ENCODE results near the gene CUX1.

CUX1 gene

GRCh38 chr7:101814991-101815825 is 2.2 kb upstream of the CUX1 start (continued):
- no peak; the same call in none of the 2 replicates for TF ChIP-seq BCL11A (tag by site-specific recombination; IDR thresholded peaks at IDR 0.05; ENCODE audit: low read depth)
- no peak for TF ChIP-seq ZNF174 (tag by site-specific recombination; IDR thresholded peaks at IDR 0.05)
- TF ChIP-seq ZNF510 (tag by site-specific recombination; IDR thresholded peaks at IDR 0.05; ENCODE audit: insufficient replicate concordance): no peak
- TF ChIP-seq ZNF707 (tag by site-specific recombination; IDR thresholded peaks at IDR 0.05): no peak
- TF ChIP-seq ZNF391 (tag by site-specific recombination; IDR thresholded peaks at IDR 0.05; ENCODE audit: borderline replicate concordance, low read depth): peak; percentile 60; the same call in 1 of the 2 replicates
- TF ChIP-seq ZSCAN18 (tag by site-specific recombination; IDR thresholded peaks at IDR 0.05): no peak
- TF ChIP-seq ZNF792 (tag by site-specific recombination; IDR thresholded peaks at IDR 0.05): 0 out of 2 replicates have a peak, but pooled peaks have one; percentile 38
- TF ChIP-seq ZNF157 (tag by site-specific recombination; IDR thresholded peaks at IDR 0.05): no peak
- peak; percentile 16; the same call in 1 of the 2 replicates for TF ChIP-seq ZNF624 (tag by site-specific recombination; IDR thresholded peaks at IDR 0.05)
- TF ChIP-seq ZNF518A (tag by site-specific recombination; conservative IDR thresholded peaks at IDR 0.05; ENCODE audit: low read depth): no peak
- no peak for TF ChIP-seq GFI1B (tag by site-specific recombination; IDR thresholded peaks at IDR 0.05)
- no peak for TF ChIP-seq ZNF26 (tag by site-specific recombination; IDR thresholded peaks at IDR 0.05)
- no peak; the same call in 1 of the 2 replicates for TF ChIP-seq ZNF768 (tag by site-specific recombination; IDR thresholded peaks at IDR 0.05)
- peak; percentile 49; the same call in 1 of the 2 replicates for TF ChIP-seq ZSCAN30 (tag by site-specific recombination; IDR thresholded peaks at IDR 0.05)
- peak; percentile 32; the same call in 1 of the 2 replicates for TF ChIP-seq SCRT2 (tag by site-specific recombination; IDR thresholded peaks at IDR 0.05)
- no peak for TF ChIP-seq SP3 (tag by site-specific recombination; IDR thresholded peaks at IDR 0.05)
- TF ChIP-seq ZNF558 (tag by site-specific recombination; IDR thresholded peaks at IDR 0.05): no peak
- no peak for TF ChIP-seq ZNF133 (tag by site-specific recombination; IDR thresholded peaks at IDR 0.05)
- TF ChIP-seq ZNF398 (tag by site-specific recombination; IDR thresholded peaks at IDR 0.05): peak; percentile 94
- peak; percentile 73 for TF ChIP-seq ZNF2 (tag by site-specific recombination; IDR thresholded peaks at IDR 0.05)
- peak; percentile 99 for TF ChIP-seq ZNF341 (tag by site-specific recombination; IDR thresholded peaks at IDR 0.05; ENCODE audit: low read depth)
- no peak for TF ChIP-seq ZFP3 (tag by site-specific recombination; IDR thresholded peaks at IDR 0.05; ENCODE audit: low read depth)
- no peak for TF ChIP-seq ZNF513 (tag by site-specific recombination; IDR thresholded peaks at IDR 0.05)
- TF ChIP-seq YY2 (tag by site-specific recombination; IDR thresholded peaks at IDR 0.05): no peak
- no peak for TF ChIP-seq ZSCAN5A (tag by site-specific recombination; IDR thresholded peaks at IDR 0.05)
- no peak for TF ChIP-seq ZNF585B (tag by site-specific recombination; IDR thresholded peaks at IDR 0.05)
